HCT116 (cell line): Measurements from ENCODE around the gene CTBP1. TPM values are rescaled to one million over a fixed set of nuclear protein-coding genes. Genes with fewer than 3 reads are reported as not detected.

ENCODE experiments used
- ATAC-seq: fragments of 200-7000 bp; cut with Tn5 transposase; 2 replicates; pipeline ENCODE4 v1.9.1; 2020; ENCODE audit warnings: mild to moderate bottlenecking, moderate library complexity
- BruUV-seq: library from RNA; stranded (reverse); fragments of 400-500 nt; replicated peaks from 2 replicates; lab custom pipeline; 2021; lab: Mats Ljungman, UMichigan
- CTCF ChIA-PET: fragments of 300-600 bp; sonication (Branson Sonifier 250); formaldehyde crosslinking; loops from one replicate; lab custom pipeline; 2021; ENCODE audit warnings: antibody characterized with exemption; lab: Charles Lee
- POLR2A ChIA-PET: fragments of 300-600, 350-600 bp; sonication (Branson Sonifier 250); formaldehyde crosslinking; loops from one replicate; lab custom pipeline; 2021; ENCODE audit warnings: antibody characterized with exemption; lab: Charles Lee
- RAD21 ChIA-PET, 2 experiments: fragments of 300-600 bp; sonication (Branson Sonifier 250); formaldehyde crosslinking; loops; one replicate each; lab custom pipeline; 2023; ENCODE audit warnings: low total read pairs in 2 of 2; ENCODE audit not compliant: uncharacterized antibody in 2 of 2, unreplicated experiment in 2 of 2, low non-redundant PET in 1 of 2; lab: Charles Lee
- DNase-seq: peaks from one replicate; pipeline ENCODE4 v3.0.0-alpha.2; 2010; ENCODE audit warnings: low read depth, low spot score
- H2AFZ ChIP-seq: fragments of 200-600 bp; shearing (Covaris generic), sonication (generic); 2 replicates; pipeline ENCODE4 v1.6.1; 2017; ENCODE audit warnings: low read depth, mixed run types, mixed read lengths, antibody characterized with exemption, low read length; ENCODE audit not compliant: poor library complexity, severe bottlenecking
- H3K27ac ChIP-seq: 2 replicates; pipeline ENCODE4 v1.5.1; 2012; ENCODE audit warnings: low read depth, low read length
- H3K27me3 ChIP-seq: fragments of 200-600 bp; sonication (generic); 2 replicates; pipeline ENCODE4 v1.6.1; 2016; ENCODE audit warnings: mixed run types, low read length, mixed read lengths; ENCODE audit not compliant: insufficient read depth
- H3K36me3 ChIP-seq, 2 experiments: fragments of 200-500 bp in 1 of 2; fragments of 200-600 bp in 1 of 2; sonication (Bioruptor generic) in 1 of 2; sonication (generic) in 1 of 2; 2 replicates each; pipeline versions ENCODE4 v1.5.1 to v1.6.1; 2014 to 2016; ENCODE audit warnings: low read length in 2 of 2, inconsistent platforms in 1 of 2, mixed read lengths in 1 of 2, mixed run types in 1 of 2; ENCODE audit not compliant: insufficient read depth in 2 of 2, control insufficient read depth in 1 of 2
- H3K4me1 ChIP-seq, 2 experiments: fragments of 200-600 bp in 1 of 2; sonication (generic) in 1 of 2; 2 replicates each; pipeline versions ENCODE4 v1.5.1 to v1.6.1; 2012 to 2017; ENCODE audit warnings: low read length in 2 of 2, inconsistent platforms in 1 of 2, mild to moderate bottlenecking in 1 of 2, mixed read lengths in 1 of 2, mixed run types in 1 of 2, moderate library complexity in 1 of 2; ENCODE audit not compliant: insufficient read depth in 2 of 2, control insufficient read depth in 1 of 2
- H3K4me2 ChIP-seq: fragments of 200-600 bp; sonication (generic); 2 replicates; pipeline ENCODE4 v1.6.1; 2017; ENCODE audit warnings: mixed run types, low read length, mixed read lengths
- H3K4me3 ChIP-seq, 2 experiments: fragments of 200-600 bp in 1 of 2; sonication (generic) in 1 of 2; replicated peaks in 1 of 2; 2 replicates each; pipeline ENCODE4 v1.5.1; 2011 to 2016; ENCODE audit warnings: low read length in 2 of 2, control low read depth in 1 of 2, low read depth in 1 of 2, mild to moderate bottlenecking in 1 of 2, mixed read lengths in 1 of 2, mixed run types in 1 of 2
- H3K79me2 ChIP-seq: fragments of 200-600 bp; sonication (generic); 2 replicates; pipeline ENCODE4 v1.6.1; 2017; ENCODE audit warnings: mild to moderate bottlenecking, mixed run types, low read length, moderate library complexity, mixed read lengths; ENCODE audit not compliant: insufficient read depth
- H3K9ac ChIP-seq: fragments of 200-600 bp; sonication (generic); 2 replicates; pipeline ENCODE4 v1.6.1; 2016; ENCODE audit warnings: low read length, mixed read lengths
- H3K9me2 ChIP-seq: fragments of 200-600 bp; sonication (generic), shearing (Covaris generic); 2 replicates; pipeline ENCODE4 v1.6.1; 2017; ENCODE audit warnings: mixed run types, mild to moderate bottlenecking, moderate library complexity; ENCODE audit not compliant: insufficient read depth
- H3K9me3 ChIP-seq, 2 experiments: fragments of 200-500 bp in 1 of 2; fragments of 200-600 bp in 1 of 2; sonication (Bioruptor generic) in 1 of 2; sonication (generic) in 1 of 2; 2 replicates each; pipeline ENCODE4 v1.6.1; 2014 to 2017; ENCODE audit warnings: low read length in 2 of 2, mixed read lengths in 2 of 2, inconsistent platforms in 1 of 2, low read depth in 1 of 2, mild to moderate bottlenecking in 1 of 2, mixed run types in 1 of 2, moderate library complexity in 1 of 2; ENCODE audit not compliant: control insufficient read depth in 1 of 2, insufficient read depth in 1 of 2
- H4K20me1 ChIP-seq: fragments of 200-600 bp; sonication (generic), shearing (Covaris generic); 2 replicates; pipeline ENCODE4 v1.6.1; 2017; ENCODE audit warnings: mixed run types, mild to moderate bottlenecking, moderate library complexity; ENCODE audit not compliant: insufficient read depth
- CBX3 ChIP-seq: IDR thresholded peaks from 2 replicates; pipeline ENCODE4 v1.6.1; 2012; ENCODE audit warnings: low read depth
- ELF1 ChIP-seq: IDR thresholded peaks from 2 replicates; pipeline ENCODE4 v1.6.1; 2012; ENCODE audit warnings: low read depth, borderline replicate concordance
- EZH2 ChIP-seq: fragments of 200-600 bp; sonication (generic); IDR thresholded peaks from 2 replicates; pipeline ENCODE4 v1.6.1; 2017; ENCODE audit warnings: antibody characterized with exemption, mixed run types
- POLR2A ChIP-seq: IDR thresholded peaks from 2 replicates; pipeline ENCODE4 v1.7.0; 2011; ENCODE audit warnings: borderline replicate concordance; ENCODE audit not compliant: insufficient read depth, insufficient read length; ENCODE audit errors: extremely low read depth
- SIN3A ChIP-seq: IDR thresholded peaks from 2 replicates; pipeline ENCODE4 v1.6.1; 2012; ENCODE audit warnings: low read depth
- SP1 ChIP-seq: IDR thresholded peaks from 2 replicates; pipeline ENCODE4 v1.6.1; 2012; ENCODE audit warnings: low read depth
- YY1 ChIP-seq: IDR thresholded peaks from 2 replicates; pipeline ENCODE4 v1.6.1; 2011; ENCODE audit warnings: low read length, low read depth, moderate library complexity, mild to moderate bottlenecking; ENCODE audit not compliant: insufficient replicate concordance; ENCODE audit errors: extremely low read depth
- ZFX ChIP-seq: fragments of 450-650 bp; IDR thresholded peaks from 2 replicates; pipeline ENCODE4 v1.6.1; 2017
- intact Hi-C: fragments of 100-400 bp; cut with micrococcal nuclease; formaldehyde crosslinking; loops from 2 replicates; pipeline ENCODE4 v1.10.0; 2022
- total RNA-seq: library from RNA; stranded (reverse); gene quantifications from one replicate; pipeline ENCODE4 v1.2.1, GENCODE V29; 2021; ENCODE audit not compliant: unreplicated experiment
- TF ChIP-seq, protein P1 (sequence below): IDR thresholded peaks from 2 replicates; pipeline ENCODE4 v1.6.1; 2011; ENCODE audit warnings: mild to moderate bottlenecking, low read length, moderate library complexity; ENCODE audit not compliant: insufficient replicate concordance; ENCODE audit errors: extremely low read depth
- TF ChIP-seq, protein P2 (sequence below): IDR thresholded peaks from 2 replicates; pipeline ENCODE4 v1.6.1; 2012

CTBP1 gene
- total RNA-seq, 1 experiment from 2014 or later: 175 TPM

DNA sequence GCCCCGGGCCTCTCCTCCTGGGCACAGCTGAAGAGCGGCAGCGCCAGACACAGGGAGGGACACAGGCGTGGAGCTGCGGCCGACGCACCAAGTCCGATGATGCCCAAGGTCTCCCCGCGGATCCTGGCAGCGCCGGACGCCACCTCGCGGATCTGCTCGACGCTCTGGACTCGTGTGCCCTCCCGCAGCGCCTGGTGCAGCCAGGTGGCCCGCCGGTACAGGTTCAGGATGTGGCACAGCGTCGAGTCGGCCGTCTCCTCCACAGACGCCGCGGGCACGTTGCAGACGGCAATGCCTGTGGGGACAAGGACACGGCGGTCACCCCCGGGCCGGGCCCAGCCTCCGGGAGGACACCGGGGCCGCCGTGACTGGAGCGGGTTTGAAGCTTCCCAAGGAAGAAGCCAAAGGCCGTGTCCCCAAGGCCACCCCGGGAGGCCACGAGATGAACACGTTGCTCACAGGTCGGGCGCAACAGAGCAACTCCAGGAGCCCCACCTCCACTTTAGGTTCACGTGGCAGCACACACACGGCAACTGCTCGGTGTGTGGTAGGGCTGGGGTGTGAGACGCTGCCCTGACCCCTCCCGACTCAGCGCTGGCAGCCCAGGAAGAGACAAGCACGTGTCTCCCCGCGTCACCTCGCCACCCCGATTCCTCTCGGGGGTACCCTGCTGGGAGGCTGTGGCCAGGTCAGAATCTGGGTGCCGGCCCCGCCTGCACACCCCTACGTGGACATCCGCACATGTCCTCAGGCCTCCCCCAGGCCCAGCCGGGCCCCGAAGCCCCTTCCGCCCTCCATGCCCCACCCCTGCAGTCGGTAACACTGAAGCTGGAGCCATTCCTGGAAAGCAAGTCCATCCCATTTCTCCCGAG is 23.4 kb downstream of the CTBP1 start:
- intact Hi-C loops: no loop called here
- H3K9me3 ChIP-seq: no peaks in the 10 kb centered on the region
- BruUV-seq: no TSS peak
- ChIA-PET CTCF (no interaction called here), POLR2A (no interaction called here), RAD21 (no interaction called here)
- peaks cover 1% of the 10 kb centered on the region; the same call in 1 of the 2 replicates for H3K79me2 ChIP-seq
- TF ChIP-seq SP1: no peak
- TF ChIP-seq CBX3: no peak
- no peak for TF ChIP-seq EZH2
- TF ChIP-seq YY1: no peak
- TF ChIP-seq ELF1: no peak
- no peak for TF ChIP-seq SIN3A
- no peak for TF ChIP-seq ZFX
- TF ChIP-seq, protein P1, sequence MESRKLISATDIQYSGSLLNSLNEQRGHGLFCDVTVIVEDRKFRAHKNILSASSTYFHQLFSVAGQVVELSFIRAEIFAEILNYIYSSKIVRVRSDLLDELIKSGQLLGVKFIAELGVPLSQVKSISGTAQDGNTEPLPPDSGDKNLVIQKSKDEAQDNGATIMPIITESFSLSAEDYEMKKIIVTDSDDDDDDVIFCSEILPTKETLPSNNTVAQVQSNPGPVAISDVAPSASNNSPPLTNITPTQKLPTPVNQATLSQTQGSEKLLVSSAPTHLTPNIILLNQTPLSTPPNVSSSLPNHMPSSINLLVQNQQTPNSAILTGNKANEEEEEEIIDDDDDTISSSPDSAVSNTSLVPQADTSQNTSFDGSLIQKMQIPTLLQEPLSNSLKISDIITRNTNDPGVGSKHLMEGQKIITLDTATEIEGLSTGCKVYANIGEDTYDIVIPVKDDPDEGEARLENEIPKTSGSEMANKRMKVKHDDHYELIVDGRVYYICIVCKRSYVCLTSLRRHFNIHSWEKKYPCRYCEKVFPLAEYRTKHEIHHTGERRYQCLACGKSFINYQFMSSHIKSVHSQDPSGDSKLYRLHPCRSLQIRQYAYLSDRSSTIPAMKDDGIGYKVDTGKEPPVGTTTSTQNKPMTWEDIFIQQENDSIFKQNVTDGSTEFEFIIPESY: no peak
- TF ChIP-seq POLR2A: no peak
- TF ChIP-seq, protein P2, sequence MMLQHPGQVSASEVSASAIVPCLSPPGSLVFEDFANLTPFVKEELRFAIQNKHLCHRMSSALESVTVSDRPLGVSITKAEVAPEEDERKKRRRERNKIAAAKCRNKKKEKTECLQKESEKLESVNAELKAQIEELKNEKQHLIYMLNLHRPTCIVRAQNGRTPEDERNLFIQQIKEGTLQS: no peak
- no peak overlapping the region; the same call in 1 of the 2 replicates for H3K27ac ChIP-seq
- no peak overlapping the region for H3K9ac ChIP-seq
- H3K36me3 ChIP-seq: peaks cover 32 to 34% of the 10 kb centered on the region in 2 experiments
- H4K20me1 ChIP-seq: no peaks in the 10 kb centered on the region
- H3K4me1 ChIP-seq: no peaks in the 10 kb centered on the region
- no peak overlapping the region for H2AFZ ChIP-seq
- H3K27me3 ChIP-seq: no peaks in the 10 kb centered on the region
- no peaks in the 10 kb centered on the region for H3K9me2 ChIP-seq
- DNase-seq (no peak), ATAC-seq (no peak)
- H3K4me2 ChIP-seq: no peak overlapping the region
- H3K4me3 ChIP-seq: no peak overlapping the region
